ENCODE results near the gene SYPL1.

Gene SYPL1

DNA sequence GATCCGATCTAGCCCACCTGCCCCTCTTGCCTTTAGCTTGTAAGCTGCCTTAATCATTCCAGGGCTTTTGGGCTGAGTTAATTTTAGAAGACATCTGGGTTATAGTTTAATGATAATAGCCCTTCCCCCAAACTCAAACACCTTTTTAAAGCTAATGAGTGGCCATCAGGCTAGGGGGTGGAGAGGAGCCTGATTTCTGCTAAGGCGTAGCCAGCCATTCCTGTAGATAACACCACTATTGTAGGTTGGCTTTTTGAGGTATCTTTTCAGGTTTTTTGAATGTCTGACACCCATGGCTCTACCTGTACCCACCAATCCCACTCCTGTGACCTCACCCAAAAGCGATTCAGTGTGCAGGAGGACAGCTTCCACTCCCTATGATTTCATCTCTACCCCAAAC, 7.6 kb upstream of the SYPL1 start:
- no peaks in the 10 kb centered on the region for H3K36me3 ChIP-seq (ENCODE audit: control insufficient read depth in 2 of 2, insufficient read depth in 1 of 2, low read length in 2 of 2)
- TF ChIP-seq, protein P1, sequence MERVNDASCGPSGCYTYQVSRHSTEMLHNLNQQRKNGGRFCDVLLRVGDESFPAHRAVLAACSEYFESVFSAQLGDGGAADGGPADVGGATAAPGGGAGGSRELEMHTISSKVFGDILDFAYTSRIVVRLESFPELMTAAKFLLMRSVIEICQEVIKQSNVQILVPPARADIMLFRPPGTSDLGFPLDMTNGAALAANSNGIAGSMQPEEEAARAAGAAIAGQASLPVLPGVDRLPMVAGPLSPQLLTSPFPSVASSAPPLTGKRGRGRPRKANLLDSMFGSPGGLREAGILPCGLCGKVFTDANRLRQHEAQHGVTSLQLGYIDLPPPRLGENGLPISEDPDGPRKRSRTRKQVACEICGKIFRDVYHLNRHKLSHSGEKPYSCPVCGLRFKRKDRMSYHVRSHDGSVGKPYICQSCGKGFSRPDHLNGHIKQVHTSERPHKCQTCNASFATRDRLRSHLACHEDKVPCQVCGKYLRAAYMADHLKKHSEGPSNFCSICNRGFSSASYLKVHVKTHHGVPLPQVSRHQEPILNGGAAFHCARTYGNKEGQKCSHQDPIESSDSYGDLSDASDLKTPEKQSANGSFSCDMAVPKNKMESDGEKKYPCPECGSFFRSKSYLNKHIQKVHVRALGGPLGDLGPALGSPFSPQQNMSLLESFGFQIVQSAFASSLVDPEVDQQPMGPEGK (tag by site-specific recombination; IDR thresholded peaks at IDR 0.05) = no peak
- TF ChIP-seq ZNF585B (tag by site-specific recombination; IDR thresholded peaks at IDR 0.05) (no peak), KLF7 (tag by site-specific recombination; IDR thresholded peaks at IDR 0.05; ENCODE audit: borderline replicate concordance) (no peak), ZNF132 (tag by site-specific recombination; IDR thresholded peaks at IDR 0.05; ENCODE audit: borderline replicate concordance) (no peak), ZNF610 (tag by site-specific recombination; IDR thresholded peaks at IDR 0.05; ENCODE audit: borderline replicate concordance) (no peak)
- TF ChIP-seq, protein P2, sequence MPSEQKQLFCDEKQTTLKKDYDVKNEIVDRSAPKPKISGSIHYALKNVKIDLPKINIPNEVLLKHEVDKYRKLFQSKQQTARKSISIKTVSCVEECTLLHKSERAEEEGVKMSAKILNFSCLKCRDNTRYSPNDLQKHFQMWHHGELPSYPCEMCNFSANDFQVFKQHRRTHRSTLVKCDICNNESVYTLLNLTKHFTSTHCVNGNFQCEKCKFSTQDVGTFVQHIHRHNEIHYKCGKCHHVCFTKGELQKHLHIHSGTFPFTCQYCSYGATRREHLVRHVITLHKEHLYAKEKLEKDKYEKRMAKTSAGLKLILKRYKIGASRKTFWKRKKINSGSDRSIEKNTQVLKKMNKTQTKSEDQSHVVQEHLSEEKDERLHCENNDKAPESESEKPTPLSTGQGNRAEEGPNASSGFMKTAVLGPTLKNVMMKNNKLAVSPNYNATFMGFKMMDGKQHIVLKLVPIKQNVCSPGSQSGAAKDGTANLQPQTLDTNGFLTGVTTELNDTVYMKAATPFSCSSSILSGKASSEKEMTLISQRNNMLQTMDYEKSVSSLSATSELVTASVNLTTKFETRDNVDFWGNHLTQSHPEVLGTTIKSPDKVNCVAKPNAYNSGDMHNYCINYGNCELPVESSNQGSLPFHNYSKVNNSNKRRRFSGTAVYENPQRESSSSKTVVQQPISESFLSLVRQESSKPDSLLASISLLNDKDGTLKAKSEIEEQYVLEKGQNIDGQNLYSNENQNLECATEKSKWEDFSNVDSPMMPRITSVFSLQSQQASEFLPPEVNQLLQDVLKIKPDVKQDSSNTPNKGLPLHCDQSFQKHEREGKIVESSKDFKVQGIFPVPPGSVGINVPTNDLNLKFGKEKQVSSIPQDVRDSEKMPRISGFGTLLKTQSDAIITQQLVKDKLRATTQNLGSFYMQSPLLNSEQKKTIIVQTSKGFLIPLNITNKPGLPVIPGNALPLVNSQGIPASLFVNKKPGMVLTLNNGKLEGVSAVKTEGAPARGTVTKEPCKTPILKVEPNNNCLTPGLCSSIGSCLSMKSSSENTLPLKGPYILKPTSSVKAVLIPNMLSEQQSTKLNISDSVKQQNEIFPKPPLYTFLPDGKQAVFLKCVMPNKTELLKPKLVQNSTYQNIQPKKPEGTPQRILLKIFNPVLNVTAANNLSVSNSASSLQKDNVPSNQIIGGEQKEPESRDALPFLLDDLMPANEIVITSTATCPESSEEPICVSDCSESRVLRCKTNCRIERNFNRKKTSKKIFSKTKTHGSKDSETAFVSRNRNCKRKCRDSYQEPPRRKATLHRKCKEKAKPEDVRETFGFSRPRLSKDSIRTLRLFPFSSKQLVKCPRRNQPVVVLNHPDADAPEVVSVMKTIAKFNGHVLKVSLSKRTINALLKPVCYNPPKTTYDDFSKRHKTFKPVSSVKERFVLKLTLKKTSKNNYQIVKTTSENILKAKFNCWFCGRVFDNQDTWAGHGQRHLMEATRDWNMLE (tag by site-specific recombination; conservative IDR thresholded peaks at IDR 0.05; ENCODE audit: low read depth) = no peak
- no peak overlapping the region for H3K4me3 ChIP-seq (ENCODE audit: low read depth, low read length)
- no peaks in the 10 kb centered on the region for H3K4me1 ChIP-seq (ENCODE audit: control insufficient read depth, insufficient read depth, low read length)
- POLR2A ChIA-PET = interaction anchor here (0.7 kb wide), 1 partner anchor 227 kb away, joined by 8 read pairs; no protein-coding TSS in a partner anchor
- H3K9me3 ChIP-seq (ENCODE audit: control insufficient read depth, insufficient read depth, low read depth, low read length) = no peaks in the 10 kb centered on the region
- CTCF ChIA-PET = no interaction called here
- H3K27ac ChIP-seq (ENCODE audit: extremely low read depth, low read depth, low read length) = no peak overlapping the region

DNA sequence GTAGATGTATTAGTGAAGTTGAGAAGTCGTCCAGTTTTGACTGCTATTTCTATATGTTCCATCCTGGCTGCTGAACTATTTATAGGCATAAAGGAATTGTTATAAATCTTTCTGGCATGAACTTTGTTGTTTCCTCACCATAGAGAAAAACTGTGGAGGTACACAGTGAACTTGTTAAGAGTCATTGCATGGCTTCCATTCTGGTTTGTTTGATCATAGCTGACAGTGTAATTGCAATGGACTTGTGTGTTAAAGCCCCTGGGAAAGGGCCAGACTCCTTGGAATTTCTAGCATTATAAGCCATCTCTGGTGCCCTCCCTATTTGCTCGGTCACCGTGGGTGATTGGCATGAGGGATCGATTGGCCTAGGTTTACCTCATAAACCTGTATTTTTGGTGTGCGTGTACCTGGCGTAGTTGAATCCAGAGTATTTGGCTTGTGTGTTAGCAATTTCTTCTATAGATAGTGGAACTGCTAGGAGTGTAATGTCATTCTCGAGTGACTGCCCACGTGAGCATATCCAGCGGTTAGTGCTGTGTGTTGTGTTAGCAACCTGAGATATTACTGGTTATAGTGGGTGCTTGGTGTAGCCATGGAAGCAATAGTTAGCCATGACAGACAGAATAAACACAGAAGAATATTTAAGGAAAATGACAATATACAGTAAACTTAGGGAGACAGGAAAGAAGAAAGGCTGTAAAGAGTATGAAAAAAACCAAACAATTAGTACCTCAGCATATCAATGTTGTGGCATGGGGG, 5.9 kb upstream of the SYPL1 start:
- H3K4me3 ChIP-seq (ENCODE audit: low read depth, low read length) = no peak overlapping the region
- H3K36me3 ChIP-seq (ENCODE audit: control insufficient read depth in 2 of 2, insufficient read depth in 1 of 2, low read length in 2 of 2) = no peaks in the 10 kb centered on the region
- POLR2A ChIA-PET = no interaction called here
- no peaks in the 10 kb centered on the region for H3K4me1 ChIP-seq (ENCODE audit: control insufficient read depth, insufficient read depth, low read length)
- no peak for TF ChIP-seq ZNF174 (tag by site-specific recombination; IDR thresholded peaks at IDR 0.05)
- no peak overlapping the region for H3K27ac ChIP-seq (ENCODE audit: extremely low read depth, low read depth, low read length)
- no peaks in the 10 kb centered on the region for H3K9me3 ChIP-seq (ENCODE audit: control insufficient read depth, insufficient read depth, low read depth, low read length)
- CTCF ChIA-PET = interaction anchor here (0.6 kb wide), 1 partner anchor 345 kb away, joined by 4 read pairs; no protein-coding TSS in a partner anchor

DNA sequence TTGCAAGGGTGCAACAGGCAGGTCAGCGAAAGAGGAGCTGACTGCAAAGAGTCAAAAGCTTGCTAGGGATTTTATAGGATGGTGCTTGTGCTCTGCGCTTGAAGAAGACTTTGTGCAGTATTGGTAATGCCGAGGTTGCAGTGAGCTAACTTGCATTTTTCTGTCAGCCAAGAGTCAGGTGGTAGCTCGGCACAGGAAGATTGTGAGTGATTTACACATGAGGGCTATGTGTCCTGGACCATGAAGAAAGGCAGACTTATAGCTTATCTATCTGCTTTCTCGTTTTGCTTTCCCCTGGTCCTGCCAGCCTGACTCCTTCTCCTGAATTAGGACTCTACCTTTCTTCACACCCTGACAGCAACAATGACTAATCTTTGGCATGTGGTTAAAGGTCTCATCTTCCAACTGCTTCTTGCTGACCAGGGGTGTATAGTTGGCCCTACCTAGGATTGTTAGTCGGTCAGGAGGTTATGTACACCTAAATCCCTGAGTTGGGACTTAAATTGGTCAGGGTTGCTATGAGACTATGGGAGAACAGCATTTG, 4.1 kb upstream of the SYPL1 start:
- no peaks in the 10 kb centered on the region for H3K9me3 ChIP-seq (ENCODE audit: control insufficient read depth, insufficient read depth, low read depth, low read length)
- no peak overlapping the region for H3K4me3 ChIP-seq (ENCODE audit: low read depth, low read length)
- no peaks in the 10 kb centered on the region for H3K36me3 ChIP-seq (ENCODE audit: control insufficient read depth in 2 of 2, insufficient read depth in 1 of 2, low read length in 2 of 2)
- peak; percentile 51; the same call in 1 of the 2 replicates for TF ChIP-seq SCRT2 (tag by site-specific recombination; IDR thresholded peaks at IDR 0.05)
- no peak for TF ChIP-seq GFI1B (tag by site-specific recombination; IDR thresholded peaks at IDR 0.05)
- no peak for TF ChIP-seq ZBTB20 (tag by site-specific recombination; IDR thresholded peaks at IDR 0.05)
- H3K4me1 ChIP-seq (ENCODE audit: control insufficient read depth, insufficient read depth, low read length) = no peaks in the 10 kb centered on the region
- H3K27ac ChIP-seq (ENCODE audit: extremely low read depth, low read depth, low read length) = no peak overlapping the region
- ChIA-PET POLR2A (no interaction called here), CTCF (no interaction called here)

Data from HEK293 (cell line).